Lung (tissue), 12 donors: Measurements from ENCODE around the gene NDNF. TPM values are rescaled to one million over a fixed set of nuclear protein-coding genes. Genes with fewer than 3 reads are reported as not detected.
A peak's percentile ranks its signal among the peaks of the same experiment; 100 is the strongest.

Experiments used
- ATAC-seq: fragments of 200-7000 bp; cut with Tn5 transposase; one replicate; pipeline ENCODE4 v1.9.1; 2020; ENCODE audit warnings: moderate number of reproducible peaks; ENCODE audit not compliant: insufficient read depth, low FRiP score
- DNase-seq, 3 donors: peaks; one replicate each; pipeline ENCODE4 v3.0.0-alpha.2; 2013 to 2017
- H3K27ac ChIP-seq, 2 donors: one replicate each; pipeline ENCODE4 v1.5.1; 2013; ENCODE audit warnings: mild to moderate bottlenecking in 2 of 2, moderate library complexity in 2 of 2, control low read depth in 1 of 2, inconsistent platforms in 1 of 2, low read depth in 1 of 2, low read length in 1 of 2
- H3K27me3 ChIP-seq, 3 donors: one replicate each; pipeline ENCODE4 v1.5.1; 2013; ENCODE audit warnings: low read length in 2 of 3; ENCODE audit not compliant: control insufficient read depth in 3 of 3, insufficient read depth in 3 of 3
- H3K36me3 ChIP-seq, 4 donors: one replicate each; pipeline ENCODE4 v1.5.1; 2013; ENCODE audit warnings: low read length in 4 of 4, mild to moderate bottlenecking in 1 of 4, moderate library complexity in 1 of 4; ENCODE audit not compliant: control insufficient read depth in 4 of 4, insufficient read depth in 4 of 4
- H3K4me1 ChIP-seq, 5 donors: one replicate each; pipeline ENCODE4 v1.5.1; 2013; ENCODE audit warnings: low read length in 5 of 5, mild to moderate bottlenecking in 2 of 5, moderate library complexity in 1 of 5; ENCODE audit not compliant: control insufficient read depth in 5 of 5, insufficient read depth in 5 of 5
- H3K4me3 ChIP-seq: one replicate; pipeline ENCODE4 v1.5.1; 2013; ENCODE audit warnings: mild to moderate bottlenecking, control low read depth, moderate library complexity
- H3K9ac ChIP-seq, 2 donors: one replicate each; pipeline ENCODE4 v1.5.1; 2013; ENCODE audit warnings: low read length in 2 of 2, control low read depth in 1 of 2; ENCODE audit not compliant: insufficient read depth in 1 of 2
- H3K9me3 ChIP-seq, 4 donors: one replicate each; pipeline ENCODE4 v1.5.1; 2013; ENCODE audit warnings: low read length in 3 of 4, mild to moderate bottlenecking in 1 of 4, moderate library complexity in 1 of 4; ENCODE audit not compliant: control insufficient read depth in 4 of 4, insufficient read depth in 3 of 4
- WGBS, 2 donors: extraction: QIAGEN DNeasy Blood & Tissue Kit; methylation state at CpG; one replicate each; pipeline ENCODE4 v1.1.7; 2013; 5-methylcytosine and 5-hydroxymethylcytosine counted together
- polyA plus RNA-seq, 2 donors: library from polyadenylated mRNA; stranded (reverse); fragments of 200-250 nt; gene quantifications; one replicate each; pipeline ENCODE4 v1.2.1, GENCODE V29; 2013
- total RNA-seq, 2 donors: library from RNA; depleted of rRNA in 1 of 2; stranded (reverse); fragments of >200 nt in 1 of 2; gene quantifications; one replicate each; pipeline ENCODE4 v1.2.1, GENCODE V29; 2014 to 2021
- TF ChIP-seq, protein P1 (sequence below): IDR thresholded peaks from 2 replicates; pipeline ENCODE4 v1.5.1; 2012; ENCODE audit warnings: mild to moderate bottlenecking; ENCODE audit errors: control extremely low read depth, extremely low read depth
- donor health status: control.
- donor health status: control.
- donor health status: Bipolar disorder and iron deficiency.
- donor health status: healthy.
- donor health status: DM: yes; HTN: yes; CAD: no.

Gene NDNF
- total and polyA plus RNA-seq, 4 donors = 22.3 to 381 (median 80.5) TPM

DNA sequence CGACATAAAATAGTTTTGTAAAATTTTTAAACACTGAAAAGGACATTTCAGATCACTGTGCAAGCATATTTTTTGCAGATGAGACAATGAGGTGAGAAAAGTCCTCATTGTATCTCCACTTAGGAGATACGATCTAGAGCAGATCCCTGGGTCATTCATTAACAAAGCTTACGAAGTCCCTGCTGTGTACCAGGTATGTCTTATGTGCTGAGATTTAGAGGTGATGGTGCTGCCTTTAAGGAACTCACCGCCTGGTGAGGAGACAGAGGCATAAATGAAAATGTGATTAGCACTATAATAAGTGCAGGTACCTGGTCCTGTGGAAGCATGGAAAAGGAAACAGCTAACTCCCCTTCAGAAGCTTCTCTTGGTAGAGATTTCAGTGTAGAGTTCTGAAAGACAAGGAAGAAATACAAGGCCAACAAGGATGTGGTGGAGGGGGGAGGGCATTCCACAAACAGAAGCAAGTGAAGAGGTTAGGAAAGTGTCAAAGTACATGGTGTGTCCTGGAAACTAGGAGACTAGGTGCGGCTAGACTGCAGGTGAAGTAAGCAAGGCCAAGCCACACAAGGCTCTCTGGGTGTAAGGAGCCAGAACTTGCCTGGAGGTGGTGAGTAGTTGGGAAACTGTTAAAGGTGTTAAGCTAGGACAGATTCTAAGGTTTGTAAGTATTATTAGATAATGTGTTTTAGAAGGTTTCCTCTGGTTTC lies 1.5 kb upstream of the NDNF start:
- H3K4me1 ChIP-seq = peaks cover 0 to 19% (median 2%) of the 10 kb centered on the region in 5 donors
- 59 to 62% methylated on average over 5 of the region's 5 CpGs for WGBS, 2 donors
- peak overlapping the region in 1 of 2 donors; percentile 32 for H3K27ac ChIP-seq
- peaks cover 0 to 4% (median 0%) of the 10 kb centered on the region in 4 donors for H3K36me3 ChIP-seq
- DNase-seq (peak in 2 of 3 donors; percentile 32 to 42), ATAC-seq (peak; percentile 4)
- H3K9ac ChIP-seq = peak overlapping the region in 1 of 2 donors; percentile 66
- TF ChIP-seq, protein P1, sequence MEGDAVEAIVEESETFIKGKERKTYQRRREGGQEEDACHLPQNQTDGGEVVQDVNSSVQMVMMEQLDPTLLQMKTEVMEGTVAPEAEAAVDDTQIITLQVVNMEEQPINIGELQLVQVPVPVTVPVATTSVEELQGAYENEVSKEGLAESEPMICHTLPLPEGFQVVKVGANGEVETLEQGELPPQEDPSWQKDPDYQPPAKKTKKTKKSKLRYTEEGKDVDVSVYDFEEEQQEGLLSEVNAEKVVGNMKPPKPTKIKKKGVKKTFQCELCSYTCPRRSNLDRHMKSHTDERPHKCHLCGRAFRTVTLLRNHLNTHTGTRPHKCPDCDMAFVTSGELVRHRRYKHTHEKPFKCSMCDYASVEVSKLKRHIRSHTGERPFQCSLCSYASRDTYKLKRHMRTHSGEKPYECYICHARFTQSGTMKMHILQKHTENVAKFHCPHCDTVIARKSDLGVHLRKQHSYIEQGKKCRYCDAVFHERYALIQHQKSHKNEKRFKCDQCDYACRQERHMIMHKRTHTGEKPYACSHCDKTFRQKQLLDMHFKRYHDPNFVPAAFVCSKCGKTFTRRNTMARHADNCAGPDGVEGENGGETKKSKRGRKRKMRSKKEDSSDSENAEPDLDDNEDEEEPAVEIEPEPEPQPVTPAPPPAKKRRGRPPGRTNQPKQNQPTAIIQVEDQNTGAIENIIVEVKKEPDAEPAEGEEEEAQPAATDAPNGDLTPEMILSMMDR = no peak
- no peak overlapping the region for H3K4me3 ChIP-seq
- no peaks in the 10 kb centered on the region for H3K27me3 ChIP-seq
- no peaks in the 10 kb centered on the region for H3K9me3 ChIP-seq

GRCh38 chr4:121073004-121073435 lies 685 bp upstream of the NDNF start:
- Histone ChIP-seq H3K36me3 (peaks cover 0 to 4% (median under 1%) of the 10 kb centered on the region in 4 donors), H3K4me1 (peaks cover 0 to 26% (median 2%) of the 10 kb centered on the region in 5 donors), H3K27me3 (no peaks in the 10 kb centered on the region), H3K9ac (peak overlapping the region; percentile 51 to 88), H3K4me3 (peak overlapping the region; percentile 48), H3K27ac (peak overlapping the region in 1 of 2 donors; percentile 80), H3K9me3 (no peaks in the 10 kb centered on the region)
- DNase-seq (peak in 2 of 3 donors; percentile 88 to 89), ATAC-seq (no peak)
- 4 to 6% methylated on average over 12 of the region's 12 CpGs for WGBS, 2 donors
- TF ChIP-seq, protein P1 = no peak

- DNase-seq = peak in 2 of 3 donors; percentile 41 to 63
- H3K9ac ChIP-seq = peak overlapping the region; percentile 69 to 96
- H3K4me1 ChIP-seq = peaks cover 0 to 32% (median 4%) of the 10 kb centered on the region in 5 donors
- H3K27ac ChIP-seq = peak overlapping the region; percentile 60 to 89
- H3K27me3 ChIP-seq = no peaks in the 10 kb centered on the region
- ATAC-seq = no peak
- TF ChIP-seq, protein P1 = no peak
- H3K4me3 ChIP-seq = peak overlapping the region; percentile 78
- H3K9me3 ChIP-seq = no peaks in the 10 kb centered on the region
- peaks cover 0 to 4% (median 2%) of the 10 kb centered on the region in 4 donors for H3K36me3 ChIP-seq
- 1 to 2% methylated on average over 34 of the region's 34 CpGs for WGBS, 2 donors
Observed at GRCh38 chr4:121071640-121072223, 603 bp downstream of the NDNF start.
